GM12878 (cell line): ENCODE measurements around the gene DOK1. TPM values are rescaled to one million over a fixed set of nuclear protein-coding genes. Genes with fewer than 3 reads are reported as not detected.

Experiments used
- ATAC-seq: fragments of 200-7000 bp; cut with Tn5 transposase; 3 replicates; pipeline ENCODE4 v1.9.1; 2020; ENCODE audit warnings: mild to moderate bottlenecking, moderate library complexity
- BruUV-seq: library from RNA; stranded (reverse); fragments of 400-500 nt; replicated peaks from 2 replicates; lab custom pipeline; 2021; lab: Mats Ljungman, UMichigan
- CTCF ChIA-PET: fragments of 300-600 bp; sonication (Branson Sonifier 250); formaldehyde crosslinking; extraction: SDS; loops from one replicate; lab custom pipeline; 2021; ENCODE audit warnings: inconsistent platforms; lab: Yijun Ruan, JAX
- POLR2A ChIA-PET: fragments of 350-600 bp; formaldehyde crosslinking; extraction: SDS; loops from one replicate; lab custom pipeline; 2021; ENCODE audit warnings: inconsistent platforms; lab: Charles Lee
- RAD21 ChIA-PET: fragments of 300-600 bp; sonication (Branson Sonifier 250); formaldehyde crosslinking; loops from one replicate; lab custom pipeline; 2023; ENCODE audit warnings: antibody characterized with exemption; ENCODE audit not compliant: unreplicated experiment; lab: Charles Lee
- SMC1A ChIA-PET: fragments of 300-600 bp; sonication (Branson Sonifier 250); formaldehyde crosslinking; loops from one replicate; lab custom pipeline; 2023; ENCODE audit not compliant: unreplicated experiment, uncharacterized antibody; lab: Charles Lee
- DNase-seq: peaks from one replicate; pipeline ENCODE4 v3.0.0-alpha.2; 2011; ENCODE audit warnings: low read depth, low spot score
- FAIRE-seq: peaks from 3 replicates; lab custom pipeline; 2011; peaks lifted over from hg19 to GRCh38; lab: Jason Lieb, UNC
- H2AFZ ChIP-seq: 2 replicates; pipeline ENCODE4 v1.6.0; 2011; ENCODE audit warnings: low read depth, low read length, control low read depth; ENCODE audit not compliant: control insufficient read depth
- H3K27ac ChIP-seq: 2 replicates; pipeline ENCODE4 v1.5.1; 2011; ENCODE audit warnings: control low read depth; ENCODE audit not compliant: control insufficient read depth, insufficient read depth
- H3K27me3 ChIP-seq, 2 experiments: replicated peaks in 1 of 2; 2 replicates each; pipeline versions ENCODE4 v1.6.0 to v1.6.1; 2011; ENCODE audit warnings: low read length in 1 of 2; ENCODE audit not compliant: control insufficient read depth in 2 of 2, insufficient read depth in 2 of 2
- H3K36me3 ChIP-seq, 2 experiments: 2 replicates each; pipeline ENCODE4 v1.5.1; 2011; ENCODE audit warnings: low read length in 1 of 2; ENCODE audit not compliant: control insufficient read depth in 2 of 2, insufficient read depth in 2 of 2
- H3K4me1 ChIP-seq: 2 replicates; pipeline ENCODE4 v1.6.1; 2011; ENCODE audit warnings: mild to moderate bottlenecking, low read length, moderate library complexity, mixed read lengths; ENCODE audit not compliant: control insufficient read depth, insufficient read depth
- H3K4me2 ChIP-seq: 2 replicates; pipeline ENCODE4 v1.6.0; 2011; ENCODE audit warnings: control low read depth; ENCODE audit not compliant: control insufficient read depth, insufficient read depth
- H3K4me3 ChIP-seq: fragments of 200-600 bp; sonication (generic); 2 replicates; pipeline ENCODE4 v1.5.1; 2016
- H3K79me2 ChIP-seq: 2 replicates; pipeline ENCODE4 v1.6.0; 2011; ENCODE audit warnings: low read length; ENCODE audit not compliant: control insufficient read depth, insufficient read depth
- H3K9ac ChIP-seq: 2 replicates; pipeline ENCODE4 v1.8.0; 2011; ENCODE audit warnings: low read length, control low read depth, mixed read lengths; ENCODE audit not compliant: control insufficient read depth, insufficient read depth
- H3K9me3 ChIP-seq: replicated peaks from 3 replicates; pipeline ENCODE4 v1.5.1; 2011; ENCODE audit warnings: mild to moderate bottlenecking, low read length; ENCODE audit not compliant: control insufficient read depth, insufficient read depth
- H4K20me1 ChIP-seq: 2 replicates; pipeline ENCODE4 v1.6.0; 2011; ENCODE audit not compliant: control insufficient read depth, insufficient read depth
- BRCA1 ChIP-seq: IDR thresholded peaks from 2 replicates; pipeline ENCODE4 v1.6.1; 2011; ENCODE audit warnings: low read depth, low read length, improper control_type of control experiment
- CHD1 ChIP-seq: IDR thresholded peaks from 2 replicates; pipeline ENCODE4 v1.6.1; 2012; ENCODE audit warnings: low read depth, low read length, improper control_type of control experiment
- DPF2 ChIP-seq: fragments of 450-650 bp; IDR thresholded peaks from 2 replicates; pipeline ENCODE4 v1.6.1; 2017; ENCODE audit warnings: mild to moderate bottlenecking
- EP300 ChIP-seq, 2 experiments: fragments of 150-350 bp in 1 of 2; IDR thresholded peaks; 2 replicates each; pipeline ENCODE4 v1.6.1; 2011 to 2012; ENCODE audit warnings: low read depth in 2 of 2, low read length in 2 of 2, borderline replicate concordance in 1 of 2, improper control_type of control experiment in 1 of 2, inconsistent platforms in 1 of 2; ENCODE audit not compliant: control insufficient read depth in 1 of 2
- FOXK2 ChIP-seq: fragments of 450-650 bp; IDR thresholded peaks from 2 replicates; pipeline ENCODE4 v1.6.1; 2017; ENCODE audit warnings: mild to moderate bottlenecking, moderate library complexity
- MEF2A ChIP-seq: IDR thresholded peaks from 2 replicates; pipeline ENCODE4 v1.6.1; 2011; ENCODE audit warnings: low read depth, mild to moderate bottlenecking, low read length, moderate library complexity; ENCODE audit not compliant: insufficient read depth
- MLLT1 ChIP-seq: fragments of 450-650 bp; IDR thresholded peaks from 2 replicates; pipeline ENCODE4 v1.6.1; 2016; ENCODE audit warnings: mild to moderate bottlenecking
- MYC ChIP-seq: IDR thresholded peaks from 2 replicates; pipeline ENCODE4 v1.6.1; 2011; ENCODE audit warnings: mild to moderate bottlenecking, low read length, moderate library complexity, inconsistent platforms; ENCODE audit not compliant: insufficient read depth, insufficient replicate concordance, insufficient read length, severe bottlenecking
- NFIC ChIP-seq: IDR thresholded peaks from 2 replicates; pipeline ENCODE4 v1.6.1; 2012; ENCODE audit warnings: low read depth, mild to moderate bottlenecking, inconsistent platforms, low read length, moderate library complexity
- PBX3 ChIP-seq: IDR thresholded peaks from 2 replicates; pipeline ENCODE4 v1.6.1; 2011; ENCODE audit warnings: mild to moderate bottlenecking, low read depth, low read length, moderate library complexity; ENCODE audit not compliant: insufficient replicate concordance
- POLR2AphosphoS5 ChIP-seq: IDR thresholded peaks from 2 replicates; pipeline ENCODE4 v1.6.1; 2011; ENCODE audit warnings: mild to moderate bottlenecking, low read length, inconsistent platforms
- RBBP5 ChIP-seq: fragments of 200-600 bp; sonication (generic); conservative IDR thresholded peaks from 2 replicates; pipeline ENCODE4 v1.6.1; 2016
- RELA ChIP-seq: fragments of 450-650 bp; IDR thresholded peaks from 2 replicates; pipeline ENCODE4 v1.8.0; 2014; ENCODE audit warnings: borderline replicate concordance; ENCODE audit not compliant: partially characterized antibody
- SMAD1 ChIP-seq: fragments of 450-650 bp; IDR thresholded peaks from 2 replicates; pipeline ENCODE4 v1.6.1; 2018; ENCODE audit warnings: mild to moderate bottlenecking, low read depth; ENCODE audit not compliant: partially characterized antibody
- STAT1 ChIP-seq: fragments of 450-650 bp; conservative IDR thresholded peaks from 2 replicates; pipeline ENCODE4 v1.6.1; 2014; ENCODE audit warnings: antibody characterized with exemption, mild to moderate bottlenecking
- ZNF622 ChIP-seq: fragments of 450-650 bp; IDR thresholded peaks from 2 replicates; pipeline ENCODE4 v1.6.1; 2017; ENCODE audit warnings: mild to moderate bottlenecking, inconsistent platforms
- WGBS: methylation state at CpG from one replicate; pipeline ENCODE4 v1.1.6; 2016; ENCODE audit warnings: low lambda C conversion rate; ENCODE audit not compliant: insufficient replicate concordance, insufficient coverage; ENCODE audit errors: missing lambda C conversion rate; 5-methylcytosine and 5-hydroxymethylcytosine counted together
- in situ Hi-C: fragments of 300-500 bp; cut with MboI; formaldehyde crosslinking; loops from 9 replicates; pipeline ENCODE4 v1.14.3; 2018; ENCODE audit warnings: mixed read lengths
- intact Hi-C: fragments of 100-400 bp; cut with micrococcal nuclease; formaldehyde crosslinking; loops from one replicate; pipeline ENCODE4 v1.14.2; 2022; ENCODE audit not compliant: unreplicated experiment
- polyA plus RNA-seq, 11 experiments: library from polyadenylated mRNA; depleted of rRNA in 4 of 11; unstranded in 6 of 11; stranded (reverse) in 5 of 11; fragments of >200 nt; fragmentation: Nextera tagmentation in 4 of 11; fragmentation: Illumina TruSeq in 1 of 11; extraction: Ambion mirVana in 4 of 11; extraction: Trizol in 1 of 11; gene quantifications; 1 replicate in 1 of 11; 2 replicates in 10 of 11; pipeline versions ENCODE4 v1.2.1 to v1.2.3, GENCODE V29; 2011 to 2016; ENCODE audit warnings: inconsistent platforms in 2 of 11, missing spikeins in 2 of 11, low read depth in 1 of 11
- total RNA-seq, 4 experiments: library from RNA; depleted of rRNA in 3 of 4; stranded (reverse); fragments of >200 nt in 3 of 4; fragmentation: Illumina TruSeq in 1 of 4; extraction: Trizol in 1 of 4; gene quantifications; 2 replicates each; pipeline versions ENCODE4 v1.2.1 to v1.2.3, GENCODE V29; 2013 to 2021
- TF ChIP-seq, protein P1 (sequence below): fragments of 450-650 bp; IDR thresholded peaks from 2 replicates; pipeline ENCODE4 v1.6.1; 2017; ENCODE audit warnings: mild to moderate bottlenecking, low read depth, inconsistent platforms; ENCODE audit not compliant: poor library complexity, severe bottlenecking

DOK1 gene
- total and polyA plus RNA-seq, 10 of the 15 experiments (the other 5 are each of a cell fraction or from before 2014, with no cell fraction given), result 1.4 to 104 (median 59.7) TPM

GRCh38 chr2:74529357-74530238 is 24.9 kb upstream of the DOK1 start, which contains the start of the genes AUP1 and HTRA2:
TSS of gene AUP1 (minus strand) at chr2:74529706. CDS start at chr2:74529629, 77 bp downstream.
TSS of gene HTRA2 (plus strand) at chr2:74529933. CDS start at chr2:74530007, 74 bp downstream.
- H4K20me1 ChIP-seq, result no peaks in the 10 kb centered on the region
- H3K27ac ChIP-seq, result peak within 1 kb of the TSS; percentile 96
- ATAC-seq (peak; percentile 90), DNase-seq (peak; percentile 96), FAIRE-seq (peak; percentile 96)
- H3K9ac ChIP-seq, result peak within 1 kb of the TSS; percentile 98
- H3K79me2 ChIP-seq, result peaks cover 50% of the 10 kb centered on the region
- peaks cover 33% of the 10 kb centered on the region for H3K4me1 ChIP-seq
- H2AFZ ChIP-seq, result peak within 1 kb of the TSS; percentile 84
- POLR2A ChIA-PET, result interaction anchor here (0.8 to 5.4 kb wide), 15 partner anchors 9 to 74 kb away, joined by 3 to 66 read pairs (median 8); partner anchors contain the start of genes CCDC142, INO80B, PCGF1 and TTC31
- H3K9me3 ChIP-seq, result no peaks in the 10 kb centered on the region
- intact Hi-C loops (loop anchor here (1.0 kb wide), 5 partner anchors 22 to 75 kb away; partner anchors contain the start of genes DOK1, PCGF1 and WBP1), in situ Hi-C loops (no loop called here)
- SMC1A ChIA-PET, result interaction anchor here (1.2 to 9.9 kb wide), 11 partner anchors 10 to 89 kb away, joined by 3 to 208 read pairs (median 13); partner anchors contain the start of gene PCGF1
- RAD21 ChIA-PET, result interaction anchor here (1.1 to 7.5 kb wide), 15 partner anchors 9 to 108 kb away, joined by 3 to 158 read pairs (median 12); partner anchors contain the start of genes C2orf81, CCDC142, LOXL3 and PCGF1
- under 1% methylated on average over 81 of the region's 87 CpGs for WGBS
- H3K4me3 ChIP-seq, result peak within 1 kb of the TSS; percentile 94
- H3K4me2 ChIP-seq, result peak within 1 kb of the TSS; percentile 95
- peaks cover 19 to 43% of the 10 kb centered on the region in 2 experiments for H3K36me3 ChIP-seq
- no peaks in the 10 kb centered on the region for H3K27me3 ChIP-seq
- CTCF ChIA-PET, result interaction anchor here (0.7 to 10.4 kb wide), 9 partner anchors 16 to 71 kb away, joined by 3 to 226 read pairs (median 11); partner anchors contain the start of genes CCDC142, PCGF1, TTC31 and WBP1
- no TSS peak for BruUV-seq
- TF ChIP-seq CHD1, result no peak
- TF ChIP-seq DPF2, result no peak
- no peak for TF ChIP-seq EP300 (IDR thresholded peaks at IDR 0.05; ENCODE audit: borderline replicate concordance in 1 of 2, control insufficient read depth in 1 of 2, low read depth in 2 of 2, low read length in 2 of 2)
- TF ChIP-seq, protein P1, sequence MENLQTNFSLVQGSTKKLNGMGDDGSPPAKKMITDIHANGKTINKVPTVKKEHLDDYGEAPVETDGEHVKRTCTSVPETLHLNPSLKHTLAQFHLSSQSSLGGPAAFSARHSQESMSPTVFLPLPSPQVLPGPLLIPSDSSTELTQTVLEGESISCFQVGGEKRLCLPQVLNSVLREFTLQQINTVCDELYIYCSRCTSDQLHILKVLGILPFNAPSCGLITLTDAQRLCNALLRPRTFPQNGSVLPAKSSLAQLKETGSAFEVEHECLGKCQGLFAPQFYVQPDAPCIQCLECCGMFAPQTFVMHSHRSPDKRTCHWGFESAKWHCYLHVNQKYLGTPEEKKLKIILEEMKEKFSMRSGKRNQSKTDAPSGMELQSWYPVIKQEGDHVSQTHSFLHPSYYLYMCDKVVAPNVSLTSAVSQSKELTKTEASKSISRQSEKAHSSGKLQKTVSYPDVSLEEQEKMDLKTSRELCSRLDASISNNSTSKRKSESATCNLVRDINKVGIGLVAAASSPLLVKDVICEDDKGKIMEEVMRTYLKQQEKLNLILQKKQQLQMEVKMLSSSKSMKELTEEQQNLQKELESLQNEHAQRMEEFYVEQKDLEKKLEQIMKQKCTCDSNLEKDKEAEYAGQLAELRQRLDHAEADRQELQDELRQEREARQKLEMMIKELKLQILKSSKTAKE, result no peak
- no peak for TF ChIP-seq NFIC
- TF ChIP-seq POLR2AphosphoS5, result peak; percentile 86
- TF ChIP-seq RBBP5, result no peak
- no peak for TF ChIP-seq BRCA1
- TF ChIP-seq STAT1, result no peak
- no peak for TF ChIP-seq MYC
- TF ChIP-seq PBX3, result no peak
- TF ChIP-seq FOXK2, result peak; percentile 38; the same call in 1 of the 2 replicates
- peak; percentile 60; the same call in 1 of the 2 replicates for TF ChIP-seq MLLT1
- no peak for TF ChIP-seq SMAD1
- no peak for TF ChIP-seq MEF2A
- TF ChIP-seq ZNF622, result no peak
- no peak for TF ChIP-seq RELA
